Liver (tissue), 3 donors: ENCODE results near the gene PRSS16.

Experiments
- ATF3 ChIP-seq: IDR thresholded peaks from 2 replicates; pipeline ENCODE4 v1.6.1; 2016; ENCODE audit warnings: antibody characterized with exemption
- CTCF ChIP-seq: fragments of 150-350 bp; IDR thresholded peaks from 2 replicates; pipeline ENCODE4 v1.5.1; 2017; ENCODE audit warnings: improper control_type of control experiment, low read depth, low read length; ENCODE audit not compliant: missing input control
- JUND ChIP-seq, 2 donors: IDR thresholded peaks; 2 replicates each; pipeline ENCODE4 v1.6.1; 2016; ENCODE audit warnings: antibody characterized with exemption in 2 of 2
- donor health status: healthy.
- donor health status: healthy.

- TF ChIP-seq ATF3 (no peak), CTCF (no peak), JUND (IDR thresholded peaks at IDR 0.05) (no peak)
Observed at GRCh38 chr6:27209659-27210269, 37.7 kb upstream of the PRSS16 start.
